ENCODE data around the gene SGSM1.

SGSM1 gene

GRCh38 chr22:24947881-24948280 is 141.9 kb downstream of the SGSM1 start:
- no peak overlapping the region for H3K9ac ChIP-seq (ENCODE audit: low read depth, low read length, poor library complexity, severe bottlenecking)
- no peak for TF ChIP-seq EZH2phosphoT487 (IDR thresholded peaks at IDR 0.05; ENCODE audit: borderline replicate concordance)
- no peak for TF ChIP-seq CTCF (conservative IDR thresholded peaks at IDR 0.05; ENCODE audit: low read length)
- no peak overlapping the region for H3K4me2 ChIP-seq (ENCODE audit: low read depth, low read length, poor library complexity, severe bottlenecking)
- H3K27me3 ChIP-seq (ENCODE audit: insufficient read depth, low read length, poor library complexity, severe bottlenecking) = no peaks in the 10 kb centered on the region
- no peaks in the 10 kb centered on the region for H3K9me2 ChIP-seq (replicated peaks; ENCODE audit: low read depth, low read length)
- no peaks in the 10 kb centered on the region for H3K9me3 ChIP-seq (ENCODE audit: insufficient read depth, low read depth, low read length)
- no peaks in the 10 kb centered on the region for H3F3A ChIP-seq (ENCODE audit: low read depth)
- no peak overlapping the region for H3K4me3 ChIP-seq (ENCODE audit: low read length, poor library complexity, severe bottlenecking)
- no peaks in the 10 kb centered on the region for H3K4me1 ChIP-seq (ENCODE audit: insufficient read depth, low read length, poor library complexity, severe bottlenecking)
- H3K36me3 ChIP-seq (ENCODE audit: insufficient read depth, low read length) = no peaks in the 10 kb centered on the region
- H4K20me1 ChIP-seq (ENCODE audit: insufficient read depth, low read length, poor library complexity, severe bottlenecking) = no peaks in the 10 kb centered on the region
- no peaks in the 10 kb centered on the region for H3K79me2 ChIP-seq (ENCODE audit: insufficient read depth, low read length)
- H2AFZ ChIP-seq (ENCODE audit: low read length) = no peak overlapping the region

DNA sequence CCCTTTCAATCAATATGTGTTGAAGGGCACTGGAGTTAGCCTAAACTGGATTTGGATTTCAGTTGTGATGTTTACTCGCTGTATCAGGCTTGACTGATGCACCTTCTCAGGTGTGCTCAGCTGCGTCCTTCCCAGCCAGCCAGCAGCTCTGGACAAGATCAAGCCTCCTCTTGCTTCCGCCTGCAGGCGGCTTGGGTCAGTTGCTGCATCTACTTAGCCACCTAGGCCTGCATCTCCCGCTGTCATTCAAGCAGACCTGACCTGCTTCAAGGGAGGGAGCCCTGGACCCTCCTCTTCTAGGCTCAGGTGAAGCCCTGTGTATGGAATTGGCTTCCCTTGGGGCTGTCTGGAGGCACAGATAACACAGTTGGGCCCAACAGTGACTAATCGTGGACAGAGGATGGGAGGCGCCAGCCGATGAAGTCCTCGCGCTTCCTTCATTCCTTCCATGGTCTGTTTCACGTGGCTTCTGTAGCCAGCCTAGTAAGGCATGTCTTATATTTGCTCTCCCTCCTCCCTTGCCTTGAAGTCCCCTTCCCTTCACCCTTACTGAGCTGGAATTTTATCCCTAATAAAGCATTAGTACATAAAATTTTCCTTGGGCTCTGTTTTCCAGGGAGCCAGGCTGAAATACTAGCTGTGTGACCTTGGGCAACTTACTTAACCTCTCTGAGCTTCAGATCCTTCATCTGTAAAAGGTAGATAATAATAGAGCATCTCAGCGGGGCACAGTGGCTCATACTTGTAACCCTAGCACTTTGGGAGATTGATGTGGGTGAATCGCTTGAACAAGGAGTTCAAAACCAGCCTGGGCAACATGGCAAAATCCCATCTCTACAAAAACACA is 142.6 kb downstream of the SGSM1 start:
- H4K20me1 ChIP-seq (ENCODE audit: insufficient read depth, low read length, poor library complexity, severe bottlenecking) = no peaks in the 10 kb centered on the region
- no peak overlapping the region for H3K9ac ChIP-seq (ENCODE audit: low read depth, low read length, poor library complexity, severe bottlenecking)
- TF ChIP-seq EZH2phosphoT487 (IDR thresholded peaks at IDR 0.05; ENCODE audit: borderline replicate concordance) (no peak), CTCF (conservative IDR thresholded peaks at IDR 0.05; ENCODE audit: low read length) (no peak)
- H3K9me3 ChIP-seq (ENCODE audit: insufficient read depth, low read depth, low read length) = no peaks in the 10 kb centered on the region
- H3K4me2 ChIP-seq (ENCODE audit: low read depth, low read length, poor library complexity, severe bottlenecking) = no peak overlapping the region
- H3K79me2 ChIP-seq (ENCODE audit: insufficient read depth, low read length) = no peaks in the 10 kb centered on the region
- no peaks in the 10 kb centered on the region for H3K27me3 ChIP-seq (ENCODE audit: insufficient read depth, low read length, poor library complexity, severe bottlenecking)
- no peaks in the 10 kb centered on the region for H3F3A ChIP-seq (ENCODE audit: low read depth)
- no peaks in the 10 kb centered on the region for H3K9me2 ChIP-seq (replicated peaks; ENCODE audit: low read depth, low read length)
- no peaks in the 10 kb centered on the region for H3K4me1 ChIP-seq (ENCODE audit: insufficient read depth, low read length, poor library complexity, severe bottlenecking)
- H2AFZ ChIP-seq (ENCODE audit: low read length) = no peak overlapping the region
- H3K36me3 ChIP-seq (ENCODE audit: insufficient read depth, low read length) = no peaks in the 10 kb centered on the region
- H3K4me3 ChIP-seq (ENCODE audit: low read length, poor library complexity, severe bottlenecking) = no peak overlapping the region

- Histone ChIP-seq H3K9ac (ENCODE audit: low read depth, low read length, poor library complexity, severe bottlenecking) (no peak overlapping the region), H3K9me3 (ENCODE audit: insufficient read depth, low read depth, low read length) (no peaks in the 10 kb centered on the region), H3K9me2 (replicated peaks; ENCODE audit: low read depth, low read length) (no peaks in the 10 kb centered on the region), H3K4me3 (ENCODE audit: low read length, poor library complexity, severe bottlenecking) (no peak overlapping the region), H3K36me3 (ENCODE audit: insufficient read depth, low read length) (no peaks in the 10 kb centered on the region), H2AFZ (ENCODE audit: low read length) (no peak overlapping the region), H3K27me3 (ENCODE audit: insufficient read depth, low read length, poor library complexity, severe bottlenecking) (no peaks in the 10 kb centered on the region), H3K4me1 (ENCODE audit: insufficient read depth, low read length, poor library complexity, severe bottlenecking) (no peaks in the 10 kb centered on the region), H4K20me1 (ENCODE audit: insufficient read depth, low read length, poor library complexity, severe bottlenecking) (no peaks in the 10 kb centered on the region), H3F3A (ENCODE audit: low read depth) (no peaks in the 10 kb centered on the region), H3K4me2 (ENCODE audit: low read depth, low read length, poor library complexity, severe bottlenecking) (no peak overlapping the region), H3K79me2 (ENCODE audit: insufficient read depth, low read length) (no peaks in the 10 kb centered on the region)
- TF ChIP-seq CTCF (conservative IDR thresholded peaks at IDR 0.05; ENCODE audit: low read length) (no peak), EZH2phosphoT487 (IDR thresholded peaks at IDR 0.05; ENCODE audit: borderline replicate concordance) (no peak)
Measured at GRCh38 chr22:24950272-24950902, 144.4 kb downstream of the SGSM1 start.
